Measurements from ENCODE around the gene NSD1.
"Not testable (repeated sequence)": the region's sequence is repeated elsewhere in the genome, so short reads cannot be mapped to it uniquely, and the experiment has no call there.

NSD1 gene

GRCh38 chr5:177177847-177178437, 44.4 kb downstream of the NSD1 start:
- not testable (repeated sequence) for DNase-seq

GRCh38 chr5:177178733-177179304, 45.2 kb downstream of the NSD1 start:
- no peak for DNase-seq

- DNase-seq = no peak
These were observed 45.9 kb downstream of the NSD1 start for GRCh38 chr5:177179431-177179830.

GRCh38 chr5:177183142-177183541, 49.6 kb downstream of the NSD1 start:
- no peak for DNase-seq

GRCh38 chr5:177183766-177184360, 50.3 kb downstream of the NSD1 start:
- no peak for DNase-seq

GRCh38 chr5:177185993-177186392, 52.4 kb downstream of the NSD1 start:
- no peak for DNase-seq

- no peak for DNase-seq
These were observed 53.1 kb downstream of the NSD1 start for GRCh38 chr5:177186645-177187044.

- DNase-seq = no peak
These were observed 55.2 kb downstream of the NSD1 start for GRCh38 chr5:177188775-177189174.

GRCh38 chr5:177189416-177189815, 55.8 kb downstream of the NSD1 start:
- DNase-seq = no peak

- DNase-seq = no peak
These were observed 56.4 kb downstream of the NSD1 start for GRCh38 chr5:177189965-177190364.

GRCh38 chr5:177194268-177194667, 60.7 kb downstream of the NSD1 start:
- DNase-seq = no peak

- DNase-seq = no peak
These were observed 61.9 kb downstream of the NSD1 start for GRCh38 chr5:177195307-177195952.

- DNase-seq = no peak
These were observed 65.2 kb downstream of the NSD1 start for GRCh38 chr5:177198738-177199137.

- no peak for DNase-seq
These were observed 70.7 kb downstream of the NSD1 start for GRCh38 chr5:177204281-177204680.

GRCh38 chr5:177209610-177210009, 76.0 kb downstream of the NSD1 start:
- DNase-seq = no peak

- no peak for DNase-seq
These were observed 78.7 kb downstream of the NSD1 start for GRCh38 chr5:177212242-177212641.

GRCh38 chr5:177220576-177220975, 87.0 kb downstream of the NSD1 start:
- no peak for DNase-seq

- no peak for DNase-seq
These were observed 88.7 kb downstream of the NSD1 start for GRCh38 chr5:177222269-177222668.

- DNase-seq = no peak
These were observed 92.2 kb downstream of the NSD1 start for GRCh38 chr5:177225798-177226197.

- no peak for DNase-seq
These were observed 93.3 kb downstream of the NSD1 start for GRCh38 chr5:177226860-177227259.

- no peak for DNase-seq
These were observed 95.2 kb downstream of the NSD1 start for GRCh38 chr5:177228751-177229150.

GRCh38 chr5:177230660-177231059, 97.1 kb downstream of the NSD1 start:
- no peak for DNase-seq

GRCh38 chr5:177231479-177232250, 98.1 kb downstream of the NSD1 start:
- DNase-seq = no peak
